ENCODE results near the gene BAHD1. TPM values are rescaled to one million over a fixed set of nuclear protein-coding genes. Genes with fewer than 3 reads are reported as not detected.

BAHD1 gene
- total and polyA plus RNA-seq, 2 donors (not counting 3 experiments of a cell fraction or from before 2014, with no cell fraction given): 6.3 to 19.1 TPM

DNA sequence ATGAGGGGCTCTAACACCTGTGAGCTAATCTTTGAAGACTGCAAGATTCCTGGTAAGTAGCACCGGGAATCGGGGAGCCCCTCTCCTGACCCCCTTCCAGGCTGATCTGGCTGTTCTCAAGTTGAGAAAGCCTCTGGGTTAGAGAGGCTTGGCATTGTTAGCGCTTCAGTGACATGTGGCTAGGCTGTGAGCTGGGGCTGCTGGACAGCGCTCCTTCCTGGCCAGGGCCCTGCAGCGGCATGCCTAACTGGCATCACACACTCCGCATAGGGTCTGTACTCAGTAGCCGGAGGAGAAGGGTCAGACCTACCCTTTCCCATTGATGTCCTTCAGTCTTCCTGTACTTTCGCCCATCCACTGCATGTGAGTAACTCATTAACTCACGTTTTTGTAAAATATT lies 27.7 kb upstream of the BAHD1 start:
- Histone ChIP-seq H3K9me3 (replicated peaks; ENCODE audit: control insufficient read depth, insufficient read depth, low read length) (no peaks in the 10 kb centered on the region), H4K20me1 (replicated peaks; ENCODE audit: control insufficient read depth, extremely low read depth, insufficient read depth, low read length) (no peaks in the 10 kb centered on the region), H3K9ac (replicated peaks; ENCODE audit: extremely low read depth, insufficient read depth, low read length) (no peak overlapping the region), H3K36me3 (ENCODE audit: control insufficient read depth in 2 of 2, extremely low read depth in 1 of 2, insufficient read depth in 2 of 2, low read length in 2 of 2) (peaks cover 23 to 53% of the 10 kb centered on the region in 2 experiments), H3K4me2 (ENCODE audit: insufficient read depth, low read length) (no peak overlapping the region), H3K27me3 (ENCODE audit: control insufficient read depth in 2 of 2, insufficient read depth in 2 of 2, low read length in 2 of 2) (no peaks in the 10 kb centered on the region), H3K9me1 (replicated peaks; ENCODE audit: control insufficient read depth, extremely low read depth, insufficient read depth, low read length) (no peaks in the 10 kb centered on the region), H3K27ac (ENCODE audit: insufficient read depth, low read depth, low read length) (no peak overlapping the region), H3K4me1 (ENCODE audit: control insufficient read depth, extremely low read depth, insufficient read depth, low read length) (no peaks in the 10 kb centered on the region), H3K4me3 (replicated peaks in 1 of 3; ENCODE audit: insufficient read depth in 1 of 3, low read depth in 1 of 3, low read length in 3 of 3) (no peak overlapping the region), H2AFZ (ENCODE audit: low read depth, low read length) (no peak overlapping the region), H3K79me2 (ENCODE audit: control insufficient read depth, insufficient read depth, low read length) (no peaks in the 10 kb centered on the region)
- DNase-seq (ENCODE audit: low read depth, low spot score) (no peak), FAIRE-seq (no peak)
- dilution Hi-C loops (cut with MboI; ENCODE audit: extremely low pct_ligation_motif_present, low sequenced_read_pairs): no loop called here
- intact Hi-C loops (cut with micrococcal nuclease): no loop called here
- TF ChIP-seq POLR2A (IDR thresholded peaks at IDR 0.05; ENCODE audit: low read depth, low read length) (no peak), MYC (IDR thresholded peaks at IDR 0.05; ENCODE audit: low read depth, low read length) (no peak), EZH2 (IDR thresholded peaks at IDR 0.05; ENCODE audit: borderline replicate concordance, low read depth, low read length, severe bottlenecking) (no peak), GATA2 (IDR thresholded peaks at IDR 0.05; ENCODE audit: insufficient read depth, insufficient read length, low read depth, low read length) (no peak), FOS (IDR thresholded peaks at IDR 0.05; ENCODE audit: borderline replicate concordance, insufficient read depth, low read length) (no peak), JUN (IDR thresholded peaks at IDR 0.05; ENCODE audit: borderline replicate concordance, insufficient read depth, insufficient read length, low read depth) (no peak), POLR2AphosphoS5 (IDR thresholded peaks at IDR 0.05; ENCODE audit: insufficient read depth, low read depth, low read length) (no peak)
- TF ChIP-seq, protein P1, sequence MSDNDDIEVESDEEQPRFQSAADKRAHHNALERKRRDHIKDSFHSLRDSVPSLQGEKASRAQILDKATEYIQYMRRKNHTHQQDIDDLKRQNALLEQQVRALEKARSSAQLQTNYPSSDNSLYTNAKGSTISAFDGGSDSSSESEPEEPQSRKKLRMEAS (IDR thresholded peaks at IDR 0.05; ENCODE audit: insufficient read depth, insufficient read length): no peak
- TF ChIP-seq, protein P2, sequence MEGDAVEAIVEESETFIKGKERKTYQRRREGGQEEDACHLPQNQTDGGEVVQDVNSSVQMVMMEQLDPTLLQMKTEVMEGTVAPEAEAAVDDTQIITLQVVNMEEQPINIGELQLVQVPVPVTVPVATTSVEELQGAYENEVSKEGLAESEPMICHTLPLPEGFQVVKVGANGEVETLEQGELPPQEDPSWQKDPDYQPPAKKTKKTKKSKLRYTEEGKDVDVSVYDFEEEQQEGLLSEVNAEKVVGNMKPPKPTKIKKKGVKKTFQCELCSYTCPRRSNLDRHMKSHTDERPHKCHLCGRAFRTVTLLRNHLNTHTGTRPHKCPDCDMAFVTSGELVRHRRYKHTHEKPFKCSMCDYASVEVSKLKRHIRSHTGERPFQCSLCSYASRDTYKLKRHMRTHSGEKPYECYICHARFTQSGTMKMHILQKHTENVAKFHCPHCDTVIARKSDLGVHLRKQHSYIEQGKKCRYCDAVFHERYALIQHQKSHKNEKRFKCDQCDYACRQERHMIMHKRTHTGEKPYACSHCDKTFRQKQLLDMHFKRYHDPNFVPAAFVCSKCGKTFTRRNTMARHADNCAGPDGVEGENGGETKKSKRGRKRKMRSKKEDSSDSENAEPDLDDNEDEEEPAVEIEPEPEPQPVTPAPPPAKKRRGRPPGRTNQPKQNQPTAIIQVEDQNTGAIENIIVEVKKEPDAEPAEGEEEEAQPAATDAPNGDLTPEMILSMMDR (IDR thresholded peaks at IDR 0.05; ENCODE audit: extremely low read depth in 1 of 2, insufficient read depth in 1 of 2, low read depth in 1 of 2, low read length in 2 of 2): no peak
- ChIA-PET POLR2A (no interaction called here), CTCF (interaction anchor here (0.6 kb wide), 1 partner anchor 91 kb away, joined by 3 read pairs; no protein-coding TSS in a partner anchor)
- BruUV-seq (replicated peaks): no TSS peak
